Sciatic nerve (tissue), 2 donors: ENCODE data around the gene PLCL2. TPM values are rescaled to one million over a fixed set of nuclear protein-coding genes. Genes with fewer than 3 reads are reported as not detected.

Experiments
- ATAC-seq: fragments of 200-7000 bp; cut with Tn5 transposase; one replicate; pipeline ENCODE4 v1.9.1; 2020; ENCODE audit warnings: mild to moderate bottlenecking, moderate library complexity
- DNase-seq: peaks from one replicate; pipeline ENCODE4 v3.0.0-alpha.2; 2020; ENCODE audit warnings: low spot score
- intact Hi-C: fragments of 100-400 bp; cut with DNase I; formaldehyde crosslinking; loops from one replicate; pipeline ENCODE4 v1.14.2; 2022
- total RNA-seq: library from RNA; stranded (reverse); fragmentation: NEBNext Ultra II Directional; extraction: Animal tissue kit (Norgen Biotek cat#: 25700); gene quantifications from one replicate; pipeline ENCODE4 v1.2.1, GENCODE V29; 2021
- donor health status: DM: no; HTN: no; CAD: no.
- donor health status: DM: no; HTN: no; CAD: no.

PLCL2 gene
- total RNA-seq, 1 donor from 2014 or later = 33.5 TPM

DNA sequence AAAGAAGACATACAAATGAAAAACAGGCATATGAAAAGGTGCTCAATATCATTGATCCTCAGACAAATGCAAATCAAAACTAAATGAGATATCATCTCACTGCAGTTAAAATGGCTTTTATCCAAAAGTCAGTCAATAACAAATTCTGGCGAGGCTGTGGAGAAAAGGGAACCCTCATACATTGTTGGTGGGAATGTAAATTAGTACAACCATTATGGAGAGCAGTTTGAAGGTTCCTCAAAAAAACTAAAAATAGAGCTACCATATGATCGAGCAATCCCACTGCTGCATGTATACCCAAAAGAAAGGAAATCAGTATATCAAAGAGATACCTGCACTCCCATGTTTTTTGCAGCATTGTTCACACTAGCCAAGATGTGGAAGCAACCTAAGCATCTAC lies 165.8 kb downstream of the PLCL2 start:
- ATAC-seq (no peak), DNase-seq (no peak)
- intact Hi-C loops = no loop called here

DNA sequence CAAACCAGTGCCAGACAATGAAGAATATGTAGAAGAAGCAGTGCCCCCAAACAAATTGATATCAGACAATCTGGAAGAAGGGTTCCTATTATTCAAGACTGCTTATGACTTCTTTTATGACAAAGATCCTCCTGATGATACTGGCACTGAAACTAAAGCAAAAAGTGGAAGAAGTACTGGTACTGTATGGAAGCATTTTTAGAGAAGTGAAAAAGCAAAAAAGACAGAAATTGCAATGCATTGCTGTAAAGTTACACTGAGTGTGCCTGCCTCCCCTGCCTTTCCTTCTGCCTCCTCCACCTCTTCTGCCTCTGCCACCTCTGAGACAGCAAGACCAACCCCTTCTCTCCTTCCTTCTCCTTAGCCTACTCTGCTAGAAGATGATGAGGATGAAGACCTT lies 167.6 kb downstream of the PLCL2 start:
- DNase-seq (no peak), ATAC-seq (no peak)
- intact Hi-C loops = no loop called here

DNA sequence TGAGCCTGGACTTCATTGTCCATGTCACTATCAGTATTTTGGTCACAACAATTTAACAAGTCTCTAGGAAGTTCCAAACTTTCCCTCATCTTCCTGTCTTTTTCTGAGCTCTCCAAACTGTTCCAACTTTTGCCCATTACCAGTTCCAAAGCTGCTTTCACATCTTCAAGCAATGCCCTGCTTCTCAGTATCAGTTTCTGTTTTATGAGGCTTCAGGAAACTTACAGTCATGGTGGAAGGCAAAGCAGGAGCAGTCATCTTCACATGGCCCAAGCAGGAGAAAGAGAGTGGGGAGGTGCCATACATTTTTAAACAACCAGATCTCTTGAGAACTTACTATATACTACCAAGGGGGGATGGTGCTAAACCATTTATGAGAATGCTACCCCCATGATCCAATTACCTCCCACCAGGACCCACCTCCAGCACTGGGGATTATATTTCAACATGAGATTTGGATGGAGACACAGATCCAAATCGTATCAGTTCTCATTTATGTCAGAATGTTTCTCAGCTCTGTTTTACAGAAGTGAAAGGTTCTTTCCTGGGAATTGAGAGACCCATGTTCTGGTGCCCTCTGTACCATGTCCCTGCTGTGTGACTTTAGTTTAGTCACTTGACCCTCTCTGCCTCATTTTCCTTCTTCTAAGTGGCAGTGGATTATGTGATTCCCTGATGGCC lies 169.7 kb downstream of the PLCL2 start:
- ATAC-seq (no peak), DNase-seq (no peak)
- intact Hi-C loops = no loop called here

DNA sequence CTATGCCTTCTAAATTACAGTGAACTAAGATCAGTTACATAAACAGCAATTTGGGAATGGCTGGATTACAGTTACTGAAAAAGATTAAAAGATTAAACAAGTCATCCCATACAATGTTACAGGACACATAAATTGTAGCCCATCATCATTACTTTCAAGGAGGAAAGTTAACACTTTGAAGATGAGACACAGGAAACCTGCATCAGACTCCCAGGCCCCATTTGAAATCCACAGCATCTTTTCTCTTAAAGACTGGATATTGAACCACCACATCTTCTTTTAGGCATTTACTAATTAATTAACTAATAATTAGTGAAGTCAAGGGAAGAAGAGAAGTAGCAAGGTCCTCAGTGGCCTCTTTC lies 170.2 kb downstream of the PLCL2 start:
- DNase-seq = no peak
- intact Hi-C loops = no loop called here
- no peak for ATAC-seq

DNA sequence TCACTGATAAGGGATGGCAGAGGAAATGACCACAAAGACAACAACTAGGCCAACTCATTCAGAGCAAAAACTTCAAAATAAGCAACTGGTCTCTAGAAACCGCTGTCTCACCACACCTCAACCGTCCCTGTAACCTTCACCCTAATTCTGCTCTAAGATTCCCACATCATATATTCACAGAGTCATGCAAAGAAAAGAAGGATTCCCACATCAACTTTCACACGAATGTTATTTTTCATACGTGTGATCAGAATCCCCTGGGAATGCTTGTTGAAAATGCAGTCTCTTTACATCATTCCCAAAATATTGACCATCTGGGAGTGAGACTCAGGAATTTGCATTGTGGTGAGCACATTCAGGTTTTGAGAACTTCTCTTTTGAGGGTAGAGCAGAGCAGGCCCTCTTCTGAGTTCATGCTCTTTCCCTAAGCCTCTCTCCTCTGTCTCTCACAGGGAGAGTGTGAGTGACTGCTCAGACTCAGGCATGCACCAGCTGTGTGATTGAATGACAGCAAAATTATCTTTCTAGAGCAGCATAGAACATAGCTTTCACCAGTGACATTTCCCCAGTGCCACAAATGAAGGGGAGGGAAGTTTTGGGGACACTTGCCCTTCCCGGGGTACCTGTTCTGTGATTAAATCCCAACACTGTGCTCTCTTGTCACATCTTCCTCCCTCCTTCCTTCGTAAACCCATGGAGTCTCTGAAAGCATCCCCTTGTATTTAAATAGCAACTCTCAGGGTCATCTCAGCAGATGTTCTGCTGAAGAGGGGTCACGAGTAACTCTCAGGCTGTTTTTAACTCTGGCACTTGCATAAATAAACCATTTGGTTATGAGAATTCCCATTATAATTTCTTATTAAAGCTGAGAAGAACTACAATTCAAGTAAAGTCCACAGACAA lies 170.9 kb downstream of the PLCL2 start:
- DNase-seq (no peak), ATAC-seq (peak; percentile 24)
- intact Hi-C loops = no loop called here

DNA sequence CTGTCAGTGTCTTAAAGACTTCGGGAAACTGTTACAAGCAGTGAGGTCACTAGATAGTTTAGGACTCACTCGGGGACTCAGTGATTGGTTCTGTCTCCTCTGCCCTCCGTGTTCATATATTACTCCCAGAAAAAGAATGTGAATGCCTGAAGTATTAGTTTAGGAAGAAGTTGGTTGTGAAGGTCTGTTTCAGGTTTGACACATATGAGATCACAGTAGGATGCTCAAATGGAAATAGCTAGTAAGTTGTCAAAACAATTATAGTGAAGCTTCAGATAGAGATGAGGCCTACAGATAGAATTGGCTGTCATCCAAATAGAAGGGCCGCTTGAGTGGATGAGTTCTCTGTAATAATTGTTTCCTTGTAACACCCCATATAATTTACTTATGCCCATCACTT lies 172.6 kb downstream of the PLCL2 start:
- intact Hi-C loops = no loop called here
- DNase-seq (no peak), ATAC-seq (no peak)

DNA sequence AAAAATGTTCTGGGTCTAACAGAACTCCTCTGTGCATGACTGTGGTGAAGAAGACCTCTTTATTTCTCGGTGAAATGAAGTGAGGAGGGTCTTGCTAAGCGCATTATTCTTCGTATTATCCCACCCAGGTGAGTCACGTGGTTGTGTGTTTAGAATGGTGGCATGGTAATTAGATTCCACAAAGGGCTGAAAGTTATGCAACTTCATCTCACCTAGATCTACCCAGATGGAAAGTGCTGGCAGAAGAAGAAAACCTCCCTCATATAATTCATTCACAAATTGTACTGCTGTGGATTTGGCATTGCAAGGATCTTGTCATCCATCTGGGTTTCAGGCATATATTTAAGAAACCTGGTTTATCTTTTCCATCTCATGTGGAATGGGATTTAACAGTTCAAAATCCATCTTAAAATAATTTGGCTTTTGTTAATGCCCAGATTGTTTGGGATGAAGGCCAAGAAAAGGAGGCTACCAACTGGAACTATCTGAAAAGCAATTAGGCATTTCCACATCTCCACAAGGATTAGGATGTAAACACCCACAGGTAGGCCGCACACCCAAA lies 175.3 kb downstream of the PLCL2 start:
- no peak for ATAC-seq
- intact Hi-C loops = no loop called here
- DNase-seq = no peak

DNA sequence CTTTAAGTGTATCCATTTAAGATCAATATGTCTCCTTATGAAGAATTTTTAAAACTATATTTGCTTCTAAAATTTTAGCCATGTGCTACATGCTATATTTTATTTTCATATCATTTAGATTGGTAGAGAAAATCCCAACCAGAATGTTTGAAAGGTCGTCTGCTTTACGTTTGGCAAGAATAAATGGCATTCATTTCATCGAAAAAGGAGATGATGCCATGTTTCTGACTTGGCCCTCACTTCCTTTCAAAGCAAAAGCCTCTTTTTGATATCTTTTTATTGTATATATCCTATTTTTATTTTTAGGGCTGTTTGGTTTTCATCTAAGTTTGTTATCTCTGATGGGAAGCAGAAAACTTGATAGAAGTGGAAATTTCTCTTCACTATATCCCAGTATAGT lies 176.2 kb downstream of the PLCL2 start:
- ATAC-seq (no peak), DNase-seq (no peak)
- intact Hi-C loops = no loop called here

DNA sequence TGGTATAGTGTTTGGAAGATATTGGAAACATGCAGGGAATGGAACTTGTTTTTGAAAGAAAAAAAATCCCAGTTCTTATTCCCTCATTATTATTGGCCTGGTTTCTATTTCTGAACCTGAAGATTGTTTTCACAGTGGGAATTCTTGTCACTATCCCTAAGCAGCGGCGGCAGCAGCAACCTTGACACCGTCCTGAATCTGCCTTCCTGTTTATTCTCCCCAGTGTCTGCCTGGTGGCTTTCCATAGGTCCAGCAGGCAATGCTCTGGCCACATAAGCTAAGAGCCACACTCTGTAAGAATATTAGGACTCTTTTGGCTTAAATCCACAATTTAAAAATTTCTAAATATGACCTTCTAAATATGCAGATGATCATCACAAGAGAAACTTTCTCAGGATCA lies 178.0 kb downstream of the PLCL2 start:
- ATAC-seq = no peak
- intact Hi-C loops = no loop called here
- DNase-seq = no peak

DNA sequence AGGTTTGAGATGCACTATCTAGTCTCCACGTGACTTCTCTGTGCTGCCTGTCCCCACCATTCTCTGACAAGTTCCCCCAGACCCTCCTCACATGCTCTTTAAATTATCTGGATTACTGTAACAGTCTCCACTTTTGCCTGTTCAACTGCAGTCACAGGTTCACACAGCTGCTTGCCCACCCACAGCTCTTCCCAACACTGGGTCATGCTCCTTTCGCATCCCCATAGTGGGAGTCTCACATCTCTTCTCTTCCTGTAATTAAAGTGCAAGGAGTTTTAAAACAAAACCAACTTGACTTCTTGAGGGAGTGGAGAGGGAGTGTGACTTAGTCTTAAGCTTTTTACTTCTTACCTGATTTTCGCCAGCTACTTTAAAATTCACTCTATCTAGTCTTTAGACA lies 178.8 kb downstream of the PLCL2 start:
- ATAC-seq (no peak), DNase-seq (no peak)
- intact Hi-C loops = no loop called here

DNA sequence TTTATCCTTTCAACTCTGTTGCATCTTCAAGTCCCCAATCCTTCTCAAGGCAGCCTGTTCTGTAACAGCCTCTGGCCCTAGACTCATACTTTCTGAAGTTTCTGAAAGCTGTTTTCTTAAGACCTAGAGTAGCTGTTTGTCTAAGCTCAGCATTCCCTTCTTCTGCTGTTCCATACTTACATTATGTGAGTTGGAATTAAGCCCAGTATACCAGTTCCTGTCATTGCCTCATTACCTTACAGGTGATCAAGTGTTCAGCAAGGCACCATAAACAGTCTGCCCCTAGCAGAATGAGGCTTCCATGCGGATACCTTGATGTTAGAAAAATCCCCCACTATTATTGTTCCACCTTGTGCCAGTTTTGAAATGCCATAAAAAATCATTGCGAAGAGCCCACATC lies 180.6 kb downstream of the PLCL2 start:
- no peak for DNase-seq
- ATAC-seq = no peak
- intact Hi-C loops = no loop called here

DNA sequence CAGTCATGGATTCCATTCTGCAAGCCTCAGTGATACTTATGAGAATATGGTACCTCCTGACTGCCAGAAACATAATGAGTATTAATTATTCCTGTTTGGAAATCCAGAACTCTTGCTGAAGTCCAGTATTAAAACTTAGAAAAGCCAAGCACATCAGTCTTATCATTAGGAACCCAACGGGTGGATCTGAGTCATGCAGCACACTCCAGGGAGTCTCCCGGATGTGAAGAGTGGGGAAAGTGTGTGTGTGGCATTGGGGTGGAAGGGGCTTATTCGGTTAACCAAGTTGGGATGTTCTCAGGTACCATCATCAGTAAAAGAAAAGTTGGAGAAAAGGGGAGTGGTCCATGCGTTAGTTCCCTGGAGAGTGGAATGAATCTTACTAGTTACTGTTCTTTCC lies 181.1 kb downstream of the PLCL2 start:
- no peak for DNase-seq
- no peak for ATAC-seq
- intact Hi-C loops = no loop called here

DNA sequence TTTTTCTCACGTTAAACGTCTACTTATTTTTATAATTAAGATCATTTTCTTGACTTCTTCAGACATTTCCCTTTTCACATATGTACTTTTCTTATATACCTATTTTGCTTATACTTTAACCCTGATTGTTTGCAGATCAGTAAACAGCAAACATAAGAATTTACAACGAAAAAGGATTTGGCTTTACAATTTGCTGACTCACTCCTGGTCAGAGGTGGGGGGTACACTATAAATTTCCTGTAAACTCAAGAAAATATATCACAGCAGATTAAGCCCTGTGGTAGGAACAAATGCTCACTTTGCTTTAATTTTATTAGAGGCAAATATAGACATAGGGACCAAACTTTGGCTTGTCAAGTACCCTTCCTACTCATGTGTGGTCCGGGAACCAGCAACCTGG lies 185.0 kb downstream of the PLCL2 start:
- ATAC-seq (no peak), DNase-seq (no peak)
- intact Hi-C loops = no loop called here

DNA sequence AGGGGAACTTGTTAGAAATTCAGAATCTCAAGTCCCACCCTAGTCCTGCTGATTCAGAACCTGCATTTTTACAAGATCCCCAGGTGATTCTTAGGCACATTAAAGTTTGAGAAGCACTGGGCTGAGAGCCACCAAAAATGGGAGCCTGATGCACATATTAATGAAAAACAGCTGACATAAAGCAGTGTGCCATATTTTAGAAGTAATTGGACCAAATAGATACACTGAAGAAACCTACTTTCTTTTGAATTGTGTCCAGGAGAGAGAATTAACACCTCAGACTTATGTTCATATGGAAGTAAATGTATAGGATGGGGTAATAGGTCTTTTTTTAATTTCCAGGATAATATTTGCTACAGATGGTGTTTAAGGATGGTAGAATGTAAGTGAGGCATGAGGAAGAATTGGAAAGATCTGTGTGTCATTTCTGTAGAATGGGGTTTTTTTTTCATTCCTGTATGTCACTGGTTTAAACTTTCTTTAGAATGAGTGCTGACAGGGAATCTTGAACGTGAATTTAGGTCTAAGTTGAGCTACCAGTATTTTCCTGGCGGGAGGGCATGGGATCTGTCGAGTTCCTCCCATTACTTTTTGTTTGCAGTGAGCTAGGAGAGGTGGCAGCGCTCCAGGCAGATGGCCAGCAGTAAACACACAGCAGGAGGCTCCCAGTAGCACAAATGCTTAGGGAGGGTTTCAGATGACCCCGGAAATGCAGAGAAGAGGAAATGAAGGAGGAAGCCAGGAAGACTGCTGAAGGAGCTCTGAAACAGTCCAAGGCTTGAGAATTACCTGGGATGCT lies 185.6 kb downstream of the PLCL2 start:
- ATAC-seq (peak; percentile 38), DNase-seq (no peak)
- intact Hi-C loops = no loop called here

DNA sequence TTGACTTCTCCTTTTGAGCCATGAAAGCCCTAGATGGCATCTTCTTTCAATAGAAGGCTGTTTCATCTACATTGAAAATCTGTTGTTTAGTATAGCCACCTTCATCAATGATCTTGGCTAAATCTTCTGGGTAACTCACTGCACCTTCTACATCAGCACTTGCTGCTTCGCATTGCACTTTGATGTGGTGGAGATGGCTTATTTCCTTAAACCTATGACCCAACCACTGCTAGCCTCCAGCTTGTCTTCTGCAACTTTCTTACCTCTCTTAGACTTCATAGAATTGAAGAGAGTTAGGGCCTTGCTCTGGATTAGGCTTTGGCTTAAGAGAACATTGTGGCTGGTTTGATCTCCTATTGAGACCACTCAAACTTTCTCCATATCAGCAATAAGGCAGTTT lies 189.8 kb downstream of the PLCL2 start:
- intact Hi-C loops = no loop called here
- DNase-seq (no peak), ATAC-seq (no peak)

DNA sequence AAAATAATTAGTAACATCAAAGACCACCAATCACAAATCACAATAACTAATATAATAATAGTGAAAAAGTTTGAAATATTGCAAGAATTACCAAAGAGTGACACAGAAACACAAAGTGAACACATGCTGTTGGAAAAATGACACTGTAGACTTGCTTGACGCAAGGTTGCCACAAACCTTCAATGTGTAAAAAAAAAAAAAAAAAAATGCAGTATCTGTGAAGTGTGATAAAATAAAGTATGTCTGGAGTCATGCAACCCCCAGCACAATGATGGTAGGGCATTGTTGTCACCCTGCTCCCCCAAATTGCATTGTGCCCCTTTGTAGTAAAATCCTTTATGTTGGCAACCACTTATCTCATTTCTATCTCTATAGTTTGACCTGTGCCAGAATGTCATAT lies 190.6 kb downstream of the PLCL2 start:
- ATAC-seq = no peak
- intact Hi-C loops = no loop called here
- no peak for DNase-seq

DNA sequence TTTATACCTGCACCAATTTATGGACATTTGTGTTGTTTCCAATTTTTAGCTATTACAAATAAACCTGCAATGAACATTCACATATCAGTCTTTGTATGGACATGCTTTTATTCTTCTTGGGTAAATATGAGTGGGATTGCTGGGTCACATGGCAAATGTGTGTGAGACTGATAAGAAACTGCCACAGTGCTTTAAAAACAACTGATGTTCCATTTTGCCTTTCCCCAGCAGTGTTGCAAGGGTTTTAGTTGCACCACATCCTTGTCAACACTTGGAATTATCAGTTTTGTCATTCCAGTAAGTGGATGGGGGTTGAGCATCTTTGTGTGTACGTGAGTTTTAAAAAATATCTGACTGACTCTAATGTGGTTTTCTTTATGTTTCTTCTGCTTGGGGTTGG lies 191.2 kb downstream of the PLCL2 start:
- intact Hi-C loops = no loop called here
- DNase-seq (no peak), ATAC-seq (no peak)

DNA sequence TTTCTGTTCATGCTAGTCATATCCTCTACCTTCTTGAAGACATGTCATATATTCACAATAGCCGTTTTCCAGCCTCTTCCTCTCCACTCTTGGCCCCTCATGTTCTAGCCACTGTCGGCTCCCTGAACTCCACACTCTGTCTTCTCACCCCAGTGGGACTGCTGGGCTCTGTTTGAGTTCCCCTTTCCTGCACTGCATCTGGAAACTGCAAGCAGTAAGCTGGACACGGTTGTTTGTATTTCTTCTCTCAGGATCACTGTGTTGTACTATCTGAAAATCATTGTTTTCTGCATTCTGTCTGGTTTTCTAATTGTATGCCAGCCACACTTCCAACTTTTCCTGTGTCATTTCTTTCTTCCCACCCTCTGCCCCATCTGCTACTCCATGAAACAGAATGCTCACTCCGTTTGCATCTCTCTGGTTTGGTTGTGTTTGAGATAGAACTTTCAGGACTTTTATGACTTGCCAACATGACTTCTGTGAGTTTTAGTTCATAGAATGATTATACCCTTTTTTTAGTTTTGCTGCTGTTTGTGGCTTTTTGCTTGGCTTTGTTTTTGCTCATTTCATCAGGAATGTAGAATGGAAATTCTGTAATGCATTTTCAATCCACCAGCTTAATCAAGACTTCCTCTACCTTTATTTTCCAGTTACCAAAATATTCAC lies 192.3 kb downstream of the PLCL2 start:
- DNase-seq = no peak
- intact Hi-C loops = no loop called here
- ATAC-seq = no peak

DNA sequence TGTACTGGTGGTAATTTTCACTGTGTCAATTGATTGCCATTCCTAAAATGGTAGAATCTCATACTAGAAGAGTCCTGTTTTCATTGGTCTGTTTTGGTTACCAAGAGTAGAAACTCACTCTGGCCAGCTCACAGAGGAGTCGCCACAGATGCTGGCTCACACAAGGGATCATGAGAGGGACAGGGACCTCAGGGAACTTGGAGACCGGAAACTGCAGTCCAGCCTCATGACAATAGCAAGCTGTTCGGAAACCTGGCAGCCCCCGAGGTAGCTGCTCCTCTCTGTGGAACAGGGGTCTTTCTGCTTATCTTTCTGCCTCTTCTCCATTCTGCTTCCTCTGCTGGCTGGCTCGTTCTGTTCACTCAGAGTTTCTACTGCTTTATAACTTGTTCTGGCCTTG lies 192.9 kb downstream of the PLCL2 start:
- no peak for ATAC-seq
- no peak for DNase-seq
- intact Hi-C loops = no loop called here
